Smooth muscle cell (in vitro differentiated cells): ENCODE measurements around the gene BOD1L1. TPM values are rescaled to one million over a fixed set of nuclear protein-coding genes. Genes with fewer than 3 reads are reported as not detected.

Experiments used
- DNase-seq: peaks from one replicate; lab custom pipeline; 2025; ENCODE audit not compliant: unreplicated experiment; lab: John Stamatoyannopoulos, UW
- H2AFZ ChIP-seq: fragments of 200-600 bp; sonication (generic); 2 replicates; pipeline ENCODE4 v1.6.0; 2016; ENCODE audit warnings: antibody characterized with exemption, low read depth, mild to moderate bottlenecking
- H3F3A ChIP-seq: fragments of 200-600 bp; sonication (generic); 2 replicates; pipeline ENCODE4 v1.6.0; 2017; ENCODE audit warnings: antibody characterized with exemption, low read depth
- H3K27ac ChIP-seq: fragments of 200-600 bp; sonication (generic); 2 replicates; pipeline ENCODE4 v1.5.1; 2016; ENCODE audit warnings: low read depth, mild to moderate bottlenecking
- H3K27me3 ChIP-seq: fragments of 200-600 bp; sonication (generic); 2 replicates; pipeline ENCODE4 v1.6.1; 2016; ENCODE audit warnings: low read depth, mild to moderate bottlenecking
- H3K36me3 ChIP-seq: fragments of 200-600 bp; sonication (generic); 2 replicates; pipeline ENCODE4 v1.5.1; 2016; ENCODE audit warnings: low read depth
- H3K4me1 ChIP-seq: fragments of 200-600 bp; sonication (generic); 2 replicates; pipeline ENCODE4 v1.5.1; 2016; ENCODE audit warnings: low read depth
- H3K4me2 ChIP-seq: fragments of 200-600 bp; sonication (generic); 2 replicates; pipeline ENCODE4 v1.6.0; 2016; ENCODE audit warnings: mild to moderate bottlenecking
- H3K4me3 ChIP-seq: fragments of 200-600 bp; sonication (generic); 2 replicates; pipeline ENCODE4 v1.5.1; 2016; ENCODE audit warnings: mild to moderate bottlenecking
- H3K79me2 ChIP-seq: fragments of 200-600 bp; sonication (generic); 2 replicates; pipeline ENCODE4 v1.6.0; 2016; ENCODE audit warnings: low read depth, mild to moderate bottlenecking
- H3K9ac ChIP-seq: fragments of 200-600 bp; sonication (generic); 2 replicates; pipeline ENCODE4 v1.6.0; 2016; ENCODE audit warnings: low read depth
- H3K9me3 ChIP-seq: fragments of 200-600 bp; sonication (generic); replicated peaks from 2 replicates; pipeline ENCODE4 v1.5.1; 2016; ENCODE audit warnings: low read depth
- H4K20me1 ChIP-seq: fragments of 200-600 bp; sonication (generic); 2 replicates; pipeline ENCODE4 v1.6.0; 2016; ENCODE audit warnings: low read depth
- WGBS: methylation state at CpG from one replicate; pipeline ENCODE4 v1.1.7; 2016; ENCODE audit warnings: low lambda C conversion rate; 5-methylcytosine and 5-hydroxymethylcytosine counted together
- polyA plus RNA-seq: library from polyadenylated mRNA; unstranded; fragments of >200 nt; fragmentation: Nextera tagmentation; extraction: Ambion mirVana; gene quantifications from 2 replicates; pipeline ENCODE4 v1.2.1, GENCODE V29; 2016
- total RNA-seq: library from RNA; depleted of rRNA; stranded (reverse); fragments of >200 nt; gene quantifications from 2 replicates; pipeline ENCODE4 v1.2.3, GENCODE V29; 2014
- TF ChIP-seq, protein P1 (sequence below): fragments of 200-600 bp; sonication (generic); IDR thresholded peaks from 2 replicates; pipeline ENCODE4 v1.5.1; 2017; ENCODE audit warnings: borderline replicate concordance, mild to moderate bottlenecking, antibody characterized with exemption; ENCODE audit not compliant: insufficient read depth, poor library complexity, severe bottlenecking

Gene BOD1L1
- total and polyA plus RNA-seq, 2 experiments from 2014 or later, result 9.8 to 30.9 TPM

DNA sequence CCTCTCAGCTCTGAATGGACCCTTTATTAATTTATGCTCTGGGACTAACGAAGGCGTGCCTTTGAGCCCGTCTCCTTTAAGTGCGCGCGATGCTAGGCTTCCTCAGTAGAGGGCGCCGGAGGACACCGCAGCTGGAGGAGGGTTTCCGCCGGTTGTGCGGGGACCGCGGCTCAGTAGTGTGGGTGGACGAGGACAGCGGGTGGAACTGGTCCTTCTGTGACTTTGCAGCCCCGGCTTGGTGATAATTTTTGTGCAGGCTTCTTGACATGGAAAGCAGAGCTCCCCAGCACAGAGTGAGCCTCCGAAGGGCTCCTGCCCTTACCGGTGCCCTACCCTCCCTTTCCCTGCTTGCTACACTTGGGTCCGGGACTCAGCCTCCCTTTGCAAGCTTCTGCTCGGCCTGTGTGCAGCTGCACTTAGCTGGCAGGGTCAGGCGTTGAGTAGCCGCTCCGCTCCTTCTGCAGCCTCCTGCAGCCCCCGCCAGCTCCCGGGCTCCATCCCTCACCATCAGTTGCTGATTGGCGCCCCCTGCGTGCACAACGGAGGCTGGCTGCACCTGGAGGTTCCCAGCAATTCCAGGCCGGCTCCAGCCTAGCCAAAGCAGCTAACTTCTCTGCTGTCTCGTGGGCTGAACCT, 26.8 kb upstream of the BOD1L1 start:
- TF ChIP-seq, protein P1, sequence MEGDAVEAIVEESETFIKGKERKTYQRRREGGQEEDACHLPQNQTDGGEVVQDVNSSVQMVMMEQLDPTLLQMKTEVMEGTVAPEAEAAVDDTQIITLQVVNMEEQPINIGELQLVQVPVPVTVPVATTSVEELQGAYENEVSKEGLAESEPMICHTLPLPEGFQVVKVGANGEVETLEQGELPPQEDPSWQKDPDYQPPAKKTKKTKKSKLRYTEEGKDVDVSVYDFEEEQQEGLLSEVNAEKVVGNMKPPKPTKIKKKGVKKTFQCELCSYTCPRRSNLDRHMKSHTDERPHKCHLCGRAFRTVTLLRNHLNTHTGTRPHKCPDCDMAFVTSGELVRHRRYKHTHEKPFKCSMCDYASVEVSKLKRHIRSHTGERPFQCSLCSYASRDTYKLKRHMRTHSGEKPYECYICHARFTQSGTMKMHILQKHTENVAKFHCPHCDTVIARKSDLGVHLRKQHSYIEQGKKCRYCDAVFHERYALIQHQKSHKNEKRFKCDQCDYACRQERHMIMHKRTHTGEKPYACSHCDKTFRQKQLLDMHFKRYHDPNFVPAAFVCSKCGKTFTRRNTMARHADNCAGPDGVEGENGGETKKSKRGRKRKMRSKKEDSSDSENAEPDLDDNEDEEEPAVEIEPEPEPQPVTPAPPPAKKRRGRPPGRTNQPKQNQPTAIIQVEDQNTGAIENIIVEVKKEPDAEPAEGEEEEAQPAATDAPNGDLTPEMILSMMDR, result peak; percentile 72
- H3K27me3 ChIP-seq, result no peaks in the 10 kb centered on the region
- no peaks in the 10 kb centered on the region for H4K20me1 ChIP-seq
- no peak overlapping the region for H3K27ac ChIP-seq
- no peaks in the 10 kb centered on the region for H3F3A ChIP-seq
- peak overlapping the region; percentile 50 for H3K4me3 ChIP-seq
- H3K9me3 ChIP-seq, result no peaks in the 10 kb centered on the region
- 3% methylated on average over 31 of the region's 31 CpGs for WGBS
- H3K4me1 ChIP-seq, result no peaks in the 10 kb centered on the region
- H3K9ac ChIP-seq, result no peak overlapping the region
- peak overlapping the region; percentile 61 for H2AFZ ChIP-seq
- no peaks in the 10 kb centered on the region for H3K79me2 ChIP-seq
- no peaks in the 10 kb centered on the region for H3K36me3 ChIP-seq
- H3K4me2 ChIP-seq, result peak overlapping the region; percentile 84
- DNase-seq, result peak; percentile 53

DNA sequence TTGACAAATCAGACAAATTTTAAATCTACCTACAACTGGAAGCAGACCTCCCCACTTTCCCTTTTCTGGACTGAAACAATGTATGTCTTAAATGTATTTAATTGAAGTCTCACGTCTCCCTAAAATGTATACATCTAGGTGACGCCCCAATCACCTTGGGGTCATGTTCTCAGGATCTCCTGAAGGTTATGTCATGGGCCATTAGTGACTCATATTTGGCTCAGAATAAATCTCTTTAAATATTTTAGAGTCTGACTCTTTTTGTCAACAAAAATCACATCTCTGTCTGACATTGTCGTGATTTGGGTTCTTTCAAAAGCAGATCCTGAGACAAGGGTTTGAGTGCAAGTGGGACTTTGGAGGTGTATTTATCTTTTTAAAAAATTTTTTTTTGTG, 26.2 kb upstream of the BOD1L1 start:
- DNase-seq, result no peak
- Histone ChIP-seq H3K36me3 (no peaks in the 10 kb centered on the region), H4K20me1 (no peaks in the 10 kb centered on the region), H3K4me2 (peak overlapping the region; percentile 84), H2AFZ (peak overlapping the region; percentile 61), H3K27me3 (no peaks in the 10 kb centered on the region), H3K4me3 (peak overlapping the region; percentile 50), H3K79me2 (no peaks in the 10 kb centered on the region), H3K9ac (no peak overlapping the region), H3K9me3 (no peaks in the 10 kb centered on the region), H3K4me1 (no peaks in the 10 kb centered on the region), H3K27ac (no peak overlapping the region), H3F3A (no peaks in the 10 kb centered on the region)
- TF ChIP-seq, protein P1, result no peak
- WGBS, result 82% methylated on average over 3 of the region's 3 CpGs

DNA sequence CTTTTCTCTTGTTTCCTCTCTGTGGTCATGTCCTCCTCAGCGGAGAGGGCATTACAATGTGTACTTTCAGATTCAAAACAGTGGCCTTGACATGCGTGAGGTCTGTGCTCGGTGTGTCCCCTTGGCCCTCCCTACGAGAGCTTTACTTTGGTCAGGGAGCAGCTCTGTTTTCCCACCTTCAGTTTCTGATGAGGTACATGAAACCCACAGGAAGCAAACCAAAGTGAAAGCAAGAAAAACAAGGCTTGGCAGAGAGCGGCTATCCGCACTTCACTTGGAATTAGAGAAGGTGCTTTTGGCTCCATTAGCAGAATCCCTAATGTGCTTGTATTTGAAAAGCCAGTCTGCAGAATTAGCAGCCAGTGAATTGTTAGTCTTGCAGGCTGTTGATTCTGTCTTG, 19.5 kb upstream of the BOD1L1 start:
- H3K9me3 ChIP-seq, result no peaks in the 10 kb centered on the region
- H3K9ac ChIP-seq, result no peak overlapping the region
- H3K36me3 ChIP-seq, result no peaks in the 10 kb centered on the region
- 56% methylated on average over 6 of the region's 6 CpGs for WGBS
- H3K79me2 ChIP-seq, result no peaks in the 10 kb centered on the region
- DNase-seq, result no peak
- no peaks in the 10 kb centered on the region for H3F3A ChIP-seq
- no peak overlapping the region for H3K4me3 ChIP-seq
- no peaks in the 10 kb centered on the region for H4K20me1 ChIP-seq
- TF ChIP-seq, protein P1, result no peak
- no peak overlapping the region for H3K27ac ChIP-seq
- H3K4me1 ChIP-seq, result no peaks in the 10 kb centered on the region
- no peaks in the 10 kb centered on the region for H3K27me3 ChIP-seq
- no peak overlapping the region for H2AFZ ChIP-seq
- no peak overlapping the region for H3K4me2 ChIP-seq

DNA sequence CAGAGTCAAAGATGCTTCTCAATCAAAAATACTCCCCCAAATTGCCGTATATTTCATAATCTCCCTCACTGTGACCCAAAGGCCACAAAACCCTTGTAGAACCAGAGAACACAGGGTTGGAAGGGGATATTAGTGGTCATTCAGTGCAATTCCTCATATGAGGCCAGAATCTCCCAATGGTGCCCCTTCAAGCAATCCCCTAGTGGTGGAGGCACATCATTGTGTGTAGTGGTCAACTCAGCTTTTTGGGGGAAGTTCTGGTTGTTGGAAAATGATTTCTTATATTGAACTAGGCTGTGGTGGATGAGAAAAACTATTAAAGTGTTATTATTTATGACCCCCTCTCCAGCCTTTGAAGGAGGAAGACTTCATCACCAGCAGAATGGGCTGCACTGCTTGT, 17.6 kb upstream of the BOD1L1 start:
- Histone ChIP-seq H3F3A (no peaks in the 10 kb centered on the region), H3K27me3 (no peaks in the 10 kb centered on the region), H3K79me2 (no peaks in the 10 kb centered on the region), H3K36me3 (no peaks in the 10 kb centered on the region), H3K4me3 (no peak overlapping the region), H3K4me1 (peaks cover 2% of the 10 kb centered on the region), H2AFZ (no peak overlapping the region), H3K9me3 (no peaks in the 10 kb centered on the region), H4K20me1 (no peaks in the 10 kb centered on the region), H3K9ac (no peak overlapping the region), H3K27ac (no peak overlapping the region), H3K4me2 (no peak overlapping the region)
- DNase-seq, result no peak
- TF ChIP-seq, protein P1, result no peak
- WGBS, result 95% methylated on average over 1 of the region's 1 CpG
